Pons (tissue), 1 donor: ENCODE results near the gene IRF2BP1.

Experiments used
- DNase-seq: peaks from one replicate; pipeline ENCODE4 v3.0.0-alpha.2; 2016; ENCODE audit warnings: low spot score

IRF2BP1 gene

DNA sequence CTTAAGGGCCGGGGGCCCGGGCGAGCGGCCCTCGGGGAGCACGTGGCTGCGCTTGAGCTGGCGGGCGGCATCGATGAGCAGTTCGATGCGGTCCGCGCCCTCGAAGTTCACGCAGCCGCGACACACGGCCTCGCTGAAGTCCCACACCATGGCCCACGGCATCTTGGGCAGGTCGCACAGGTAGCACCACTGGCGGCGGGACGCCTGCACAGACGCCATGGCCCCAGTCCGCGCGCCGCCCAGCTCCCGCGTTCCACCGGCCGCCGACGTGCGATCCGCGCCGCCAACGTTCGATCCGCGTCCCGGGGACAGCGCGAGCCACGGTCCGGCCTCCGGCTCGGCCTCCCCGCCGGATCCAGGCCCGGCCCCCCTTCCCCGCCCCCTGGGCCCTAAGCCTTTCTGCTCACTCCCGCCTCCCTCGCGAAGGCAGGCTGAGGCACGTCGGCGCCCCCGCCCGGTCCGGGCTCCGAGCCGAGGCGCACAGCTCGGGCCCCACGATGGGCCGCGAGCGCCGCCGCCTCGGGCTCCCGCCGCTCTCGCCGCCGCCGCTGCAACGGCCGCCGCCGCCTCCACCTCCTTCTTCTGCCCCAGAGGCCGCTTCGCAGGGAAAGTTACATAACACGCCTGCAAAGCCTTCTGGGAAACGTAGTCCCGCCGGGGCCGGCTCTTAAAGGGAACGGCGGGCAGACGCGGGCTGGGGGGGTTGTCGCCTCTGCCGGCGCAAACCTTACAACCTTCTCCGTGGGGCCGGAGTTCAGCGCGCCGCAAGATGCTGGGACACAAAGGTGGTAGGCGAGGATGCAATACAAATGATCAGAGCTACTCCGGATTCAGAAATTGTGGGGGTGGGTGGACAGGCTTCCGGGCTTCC is at the start of gene IRF2BP1:
TSS of gene IRF2BP1 (minus strand) at position 586 of the 871 bp plus-strand sequence. CDS start at position 219, 367 bp downstream.
- peak; percentile 91 for DNase-seq

GRCh38 chr19:45935267-45935666 is 49.3 kb upstream of the IRF2BP1 start:
- no peak for DNase-seq

DNA sequence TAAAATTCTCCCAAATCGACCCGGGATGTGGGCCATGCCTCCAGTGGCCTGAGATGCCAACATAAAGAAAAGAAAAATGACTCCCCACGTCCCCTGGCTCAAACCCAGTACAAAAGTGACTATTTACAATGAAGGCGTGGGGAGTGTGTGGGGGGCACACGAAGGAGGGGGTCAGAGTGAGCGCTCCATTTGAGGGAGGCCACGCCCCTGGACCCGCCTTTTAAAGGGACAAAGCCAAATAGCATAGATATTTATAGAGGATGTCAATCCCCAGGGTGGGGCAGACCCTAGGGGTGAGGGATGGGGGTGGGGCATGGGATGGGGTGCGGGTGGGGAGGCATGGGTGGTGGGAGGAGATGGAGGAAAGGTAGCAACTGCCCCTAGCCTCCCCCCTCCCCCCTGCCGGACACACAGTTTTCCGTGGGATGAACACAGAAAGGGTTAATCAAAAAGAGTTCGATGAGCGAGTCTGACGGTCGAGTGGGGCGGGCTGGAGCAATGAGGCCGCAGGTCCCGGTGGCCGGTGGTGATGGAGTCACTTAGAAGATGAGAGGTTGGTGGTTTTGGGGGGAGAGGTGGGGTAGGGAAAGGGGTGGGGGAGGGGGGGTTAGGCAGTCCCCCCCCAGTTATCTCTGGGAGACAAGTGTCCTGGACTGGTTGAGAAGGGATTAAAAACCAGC is 48.8 kb upstream of the IRF2BP1 start:
- DNase-seq = no peak

- no peak for DNase-seq
These were observed 47.8 kb upstream of the IRF2BP1 start for GRCh38 chr19:45933759-45934158.

GRCh38 chr19:45931055-45931454 is 45.1 kb upstream of the IRF2BP1 start:
- no peak for DNase-seq

DNA sequence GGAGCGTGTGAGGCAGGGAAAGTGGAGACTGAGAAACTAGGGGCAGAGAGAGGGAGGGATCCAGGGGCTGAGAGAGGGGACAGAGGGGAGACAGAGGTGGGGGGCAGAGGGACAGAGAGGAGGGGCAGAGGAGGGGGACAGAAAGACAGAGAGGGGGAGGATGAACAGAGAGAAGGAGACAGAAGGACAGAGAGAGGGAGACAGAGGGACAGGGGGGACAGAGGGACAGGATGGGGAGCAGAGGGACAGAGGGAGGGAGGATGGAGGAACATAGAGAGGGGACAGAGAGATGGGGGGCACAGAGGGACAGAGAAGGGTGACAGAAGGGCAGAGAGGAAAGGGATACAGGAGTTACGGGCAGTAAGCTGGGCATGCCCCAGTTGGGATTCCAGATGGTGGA is 43.3 kb upstream of the IRF2BP1 start:
- DNase-seq = no peak

DNA sequence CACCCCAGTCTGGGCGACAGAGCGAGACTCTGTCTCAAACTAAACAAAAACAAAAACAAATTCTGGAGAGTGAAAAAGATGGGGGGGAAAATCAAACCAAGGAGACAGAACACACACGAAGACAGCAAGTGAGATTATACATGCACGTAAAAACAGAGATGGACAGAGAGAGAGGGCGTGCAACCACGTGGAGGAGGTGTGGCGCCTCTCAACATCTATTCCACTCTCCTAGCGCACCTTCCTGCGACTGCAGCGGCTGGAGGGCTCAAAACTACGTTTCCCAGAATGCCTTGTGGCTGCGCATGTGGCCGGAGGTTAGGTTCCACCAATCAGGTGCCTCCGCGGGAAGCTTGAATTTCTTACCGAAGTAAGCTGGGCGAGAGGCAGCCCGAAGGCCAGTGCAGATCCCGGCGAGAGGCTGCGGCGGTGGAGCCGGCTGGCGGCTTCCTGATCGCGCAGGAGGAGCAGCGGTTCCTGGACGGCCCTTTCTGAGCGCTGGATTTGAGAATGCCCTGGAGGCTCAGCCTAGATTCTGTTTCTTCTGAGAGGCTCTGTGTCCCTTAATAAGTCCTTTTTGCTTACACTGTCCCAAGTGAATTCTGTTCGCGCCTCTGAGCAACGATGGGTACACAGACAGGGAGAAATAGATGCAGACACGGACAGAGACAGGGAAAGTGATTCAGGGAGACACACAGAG is 41.8 kb upstream of the IRF2BP1 start:
- peak; percentile 89 for DNase-seq

- DNase-seq = no peak
These were observed 39.0 kb upstream of the IRF2BP1 start for GRCh38 chr19:45924891-45925447.

- DNase-seq = no peak
These were observed 36.3 kb upstream of the IRF2BP1 start for GRCh38 chr19:45922281-45922680.

DNA sequence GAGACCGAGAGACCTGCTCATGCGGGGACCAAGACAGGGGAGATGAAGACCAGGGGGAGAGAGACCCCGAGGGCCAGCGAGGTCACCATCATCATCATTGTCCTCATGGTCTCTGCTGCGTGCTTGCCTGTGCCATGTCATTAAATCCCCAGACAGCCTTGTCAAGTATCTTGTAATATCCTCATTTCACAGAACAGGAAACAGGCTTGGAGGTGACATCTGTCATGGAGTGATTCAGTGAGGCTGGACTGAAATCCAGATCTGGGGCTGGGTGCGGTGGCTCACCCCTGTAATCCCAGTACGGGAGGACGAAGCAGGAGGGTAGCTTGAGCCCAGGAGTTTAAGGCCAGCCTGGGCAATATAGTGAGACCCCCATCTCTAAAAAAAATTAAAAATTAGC is 34.5 kb upstream of the IRF2BP1 start:
- DNase-seq = no peak

DNA sequence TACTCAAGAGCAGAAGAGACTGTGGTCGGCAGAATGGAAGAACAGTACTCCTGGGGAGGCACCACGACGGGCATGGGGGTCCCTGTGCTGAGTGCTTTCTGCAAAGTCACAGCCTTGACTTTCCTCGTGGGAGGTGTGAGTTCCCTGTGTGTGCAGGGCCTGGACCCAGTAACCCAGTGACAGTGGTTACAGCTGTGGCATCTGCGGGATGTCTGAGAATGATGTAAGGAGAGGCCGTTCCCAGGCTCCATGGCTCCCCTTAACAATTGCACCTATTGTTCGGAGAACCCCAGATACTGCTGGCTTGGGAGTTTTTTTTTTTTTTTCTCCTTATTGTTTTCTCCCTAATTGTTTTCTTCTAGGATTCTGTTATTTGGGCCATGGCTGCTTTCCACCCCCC is 33.7 kb upstream of the IRF2BP1 start:
- peak; percentile 93 for DNase-seq

- no peak for DNase-seq
These were observed 32.8 kb upstream of the IRF2BP1 start for GRCh38 chr19:45918721-45919120.

DNA sequence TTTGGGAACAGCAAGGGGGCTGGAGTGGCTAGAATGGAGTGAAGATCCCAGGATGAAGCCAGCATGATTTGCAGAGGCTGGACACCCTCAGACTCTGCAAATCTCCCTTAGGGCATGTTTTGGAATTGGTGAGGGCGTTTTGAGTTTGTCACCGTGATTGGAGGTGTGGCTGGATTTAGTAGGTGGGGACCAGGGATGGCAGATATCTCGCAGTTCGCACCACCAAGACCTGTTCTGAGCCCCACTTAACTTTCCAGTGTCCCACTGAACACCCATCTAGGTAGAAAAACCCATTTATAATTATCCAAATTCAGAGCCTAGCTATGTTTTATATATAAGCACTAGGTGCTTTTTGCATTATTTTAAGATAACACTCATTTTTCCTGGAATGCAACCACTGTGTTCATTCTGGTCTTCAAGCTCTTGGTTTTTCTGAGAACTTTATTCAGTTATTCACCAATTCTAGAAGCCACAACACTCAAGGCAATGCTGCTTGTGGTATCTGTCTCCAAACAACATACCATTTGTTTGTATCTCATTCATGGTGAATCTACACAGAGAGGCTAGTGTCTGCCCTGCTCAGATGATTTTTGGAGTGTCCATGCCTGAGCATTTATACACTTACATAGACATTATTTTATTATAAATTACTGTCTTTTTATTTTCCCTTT is 31.6 kb upstream of the IRF2BP1 start:
- DNase-seq = peak; percentile 96

DNA sequence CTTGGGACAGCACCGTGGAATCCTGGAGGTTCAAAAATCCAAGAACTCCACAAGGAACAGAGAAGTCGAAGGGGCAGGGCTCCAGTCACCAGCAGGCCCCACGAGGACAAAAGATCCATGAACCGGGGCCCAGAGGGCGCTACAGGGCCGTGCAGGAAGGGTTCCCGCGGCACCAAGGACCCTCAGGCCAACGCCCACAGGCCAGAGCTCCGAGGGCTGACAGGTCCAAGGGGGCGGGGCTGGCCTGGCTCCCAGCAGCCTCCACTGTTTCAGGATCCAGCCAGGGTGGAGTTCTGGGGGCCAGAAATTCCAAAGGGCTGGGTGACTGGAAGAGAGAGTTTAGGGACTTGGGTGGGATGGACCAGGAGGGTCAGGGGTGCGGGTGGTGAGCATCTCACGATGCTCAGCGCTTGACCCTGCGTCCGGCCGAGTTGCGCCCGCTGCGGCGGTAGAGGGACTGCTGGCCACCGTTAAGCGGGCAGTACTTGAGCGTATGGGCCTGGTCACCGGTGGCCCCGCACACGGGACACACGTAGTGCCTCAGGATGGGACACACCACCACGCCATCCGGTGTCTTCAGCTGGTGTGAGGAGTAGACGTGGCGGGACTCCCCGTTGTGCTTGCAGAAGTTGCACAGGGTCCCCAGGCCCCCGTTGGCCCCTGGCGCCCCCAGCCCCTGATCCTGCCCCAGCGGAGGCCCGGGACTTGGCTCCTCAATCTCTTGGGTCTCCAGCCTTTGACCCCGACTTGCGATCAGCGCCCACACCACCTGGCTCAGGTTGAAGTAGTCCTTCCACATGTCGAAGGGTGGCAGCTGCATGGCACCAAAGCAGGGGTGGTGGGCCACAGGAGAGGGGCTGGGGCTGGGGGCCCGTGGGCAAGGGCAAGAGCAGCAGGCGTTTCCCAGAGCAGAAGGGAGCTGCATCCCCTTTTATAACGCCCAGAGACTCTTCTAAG is 28.2 kb upstream of the IRF2BP1 start, which contains the start of gene NANOS2:
TSS of gene NANOS2 (minus strand) at position 905 of the 957 bp plus-strand sequence. CDS start at position 820, 85 bp downstream.
- DNase-seq = no peak

- DNase-seq = no peak
These were observed 25.4 kb upstream of the IRF2BP1 start for GRCh38 chr19:45911291-45911690.

GRCh38 chr19:45908956-45909355 is 23.0 kb upstream of the IRF2BP1 start:
- DNase-seq = no peak

DNA sequence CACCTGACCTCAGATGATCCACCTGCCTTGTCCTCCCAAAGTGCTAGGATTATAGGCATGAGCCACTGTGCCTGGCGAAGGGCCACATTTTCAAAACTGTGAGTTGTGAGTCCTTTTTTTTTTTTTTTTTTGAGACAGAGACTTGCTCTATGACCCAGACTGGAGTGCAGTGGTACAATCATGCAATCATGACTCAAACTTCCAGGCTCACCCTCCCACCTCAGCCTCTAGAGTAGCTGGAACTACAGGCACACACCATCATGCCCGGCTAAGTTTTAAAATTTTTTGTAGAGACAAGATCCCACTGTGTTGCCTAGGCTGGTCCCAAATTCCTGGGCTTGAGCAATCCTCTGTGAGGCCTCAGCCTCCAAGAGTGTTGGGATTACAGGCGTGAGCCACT is 20.3 kb upstream of the IRF2BP1 start:
- no peak for DNase-seq

DNA sequence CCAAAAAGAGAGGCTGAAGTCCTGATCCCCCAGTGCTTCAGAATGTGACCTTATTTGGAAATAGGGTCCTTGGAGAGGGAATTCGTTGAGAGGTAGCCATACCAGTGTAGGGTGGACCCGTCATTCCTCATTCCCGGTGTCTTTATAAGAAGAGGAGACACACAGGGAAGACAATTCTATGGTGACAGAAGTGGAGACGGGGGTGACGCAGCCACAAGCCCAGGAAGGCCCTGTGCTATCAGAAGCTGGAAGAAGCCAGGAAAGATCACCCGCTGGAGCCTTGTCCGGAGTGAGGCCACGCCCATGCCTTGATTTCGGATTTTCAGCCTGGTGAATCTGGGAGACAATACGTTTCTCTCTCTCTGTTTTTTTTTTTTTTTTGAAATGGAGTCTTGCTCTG is 19.1 kb upstream of the IRF2BP1 start:
- DNase-seq = no peak

- DNase-seq = peak; percentile 98
These were observed 17.0 kb upstream of the IRF2BP1 start for GRCh38 chr19:45902651-45903625.
